ENCODE measurements around the gene EWSR1. TPM values are rescaled to one million over a fixed set of nuclear protein-coding genes. Genes with fewer than 3 reads are reported as not detected.

EWSR1 gene
- total and polyA plus RNA-seq, 7 donors, result 78.5 to 230 (median 152) TPM

DNA sequence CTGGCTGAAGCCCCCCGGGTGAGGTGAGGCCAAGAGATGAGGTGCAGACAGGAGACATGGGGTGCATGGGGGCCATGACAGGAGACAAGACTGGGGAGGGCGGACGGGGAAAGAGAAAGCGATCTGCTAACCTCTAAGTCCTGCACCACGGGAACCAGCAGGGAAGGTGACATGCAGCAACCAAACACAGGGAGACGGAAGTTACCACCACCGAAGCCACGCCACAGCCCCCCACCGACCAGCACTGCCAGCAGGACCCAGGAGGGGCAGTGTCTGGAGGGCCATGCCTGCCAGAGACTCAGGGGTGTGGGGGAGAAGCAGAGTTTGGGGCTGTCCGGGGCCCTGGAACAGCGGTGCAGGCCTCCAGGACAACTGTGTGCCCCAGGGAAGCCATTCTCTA is 61.5 kb downstream of the EWSR1 start:
- ATAC-seq, result peak in 3 of 4 donors; percentile 7 to 17 (median 9)
- intact Hi-C loops (cut with DNase I), result no loop called here
- no peak for DNase-seq
- Histone ChIP-seq H3K36me3 (ENCODE audit: insufficient read depth in 1 of 2, low read depth in 1 of 2) (peaks cover 2 to 64% of the 10 kb centered on the region in 2 donors), H3K27me3 (ENCODE audit: insufficient read depth in 3 of 3, low read length in 2 of 3) (no peaks in the 10 kb centered on the region), H3K27ac (peak overlapping the region; percentile 79), H3K4me1 (peaks cover 37% of the 10 kb centered on the region), H3K4me3 (no peak overlapping the region), H3K9me3 (no peaks in the 10 kb centered on the region)
- TF ChIP-seq, protein P1, sequence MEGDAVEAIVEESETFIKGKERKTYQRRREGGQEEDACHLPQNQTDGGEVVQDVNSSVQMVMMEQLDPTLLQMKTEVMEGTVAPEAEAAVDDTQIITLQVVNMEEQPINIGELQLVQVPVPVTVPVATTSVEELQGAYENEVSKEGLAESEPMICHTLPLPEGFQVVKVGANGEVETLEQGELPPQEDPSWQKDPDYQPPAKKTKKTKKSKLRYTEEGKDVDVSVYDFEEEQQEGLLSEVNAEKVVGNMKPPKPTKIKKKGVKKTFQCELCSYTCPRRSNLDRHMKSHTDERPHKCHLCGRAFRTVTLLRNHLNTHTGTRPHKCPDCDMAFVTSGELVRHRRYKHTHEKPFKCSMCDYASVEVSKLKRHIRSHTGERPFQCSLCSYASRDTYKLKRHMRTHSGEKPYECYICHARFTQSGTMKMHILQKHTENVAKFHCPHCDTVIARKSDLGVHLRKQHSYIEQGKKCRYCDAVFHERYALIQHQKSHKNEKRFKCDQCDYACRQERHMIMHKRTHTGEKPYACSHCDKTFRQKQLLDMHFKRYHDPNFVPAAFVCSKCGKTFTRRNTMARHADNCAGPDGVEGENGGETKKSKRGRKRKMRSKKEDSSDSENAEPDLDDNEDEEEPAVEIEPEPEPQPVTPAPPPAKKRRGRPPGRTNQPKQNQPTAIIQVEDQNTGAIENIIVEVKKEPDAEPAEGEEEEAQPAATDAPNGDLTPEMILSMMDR (IDR thresholded peaks at IDR 0.05), result no peak
- 52 to 77% (median 64%) methylated on average over 11 of the region's 11 CpGs for WGBS, 3 donors

DNA sequence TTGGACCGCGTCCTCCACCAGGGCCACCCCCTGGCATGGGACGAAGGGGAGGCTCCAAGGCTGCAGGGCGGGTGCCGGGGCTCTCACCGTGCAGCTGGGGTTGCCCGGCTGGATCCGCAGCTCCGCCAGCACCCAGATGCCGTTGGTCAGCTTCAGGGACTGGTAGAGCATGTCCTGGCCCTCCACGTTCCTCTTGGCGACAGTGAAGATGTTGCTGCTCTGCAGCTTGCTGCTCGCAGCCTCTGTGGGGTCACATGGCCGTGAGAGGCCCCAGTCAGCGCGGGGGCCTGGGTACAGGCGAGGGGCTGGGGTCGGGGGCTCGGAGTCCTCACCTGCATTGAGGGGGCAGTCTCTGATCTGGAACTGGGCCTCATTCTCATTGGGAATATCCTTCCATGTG is 62.2 kb downstream of the EWSR1 start:
- no peak for DNase-seq
- ATAC-seq, result peak in 1 of 4 donors; percentile 2
- Histone ChIP-seq H3K36me3 (ENCODE audit: insufficient read depth in 1 of 2, low read depth in 1 of 2) (peaks cover 5 to 64% of the 10 kb centered on the region in 2 donors), H3K27me3 (ENCODE audit: insufficient read depth in 3 of 3, low read length in 2 of 3) (no peaks in the 10 kb centered on the region), H3K4me1 (peaks cover 37% of the 10 kb centered on the region), H3K27ac (peak overlapping the region; percentile 79), H3K4me3 (no peak overlapping the region), H3K9me3 (no peaks in the 10 kb centered on the region)
- TF ChIP-seq, protein P1 (IDR thresholded peaks at IDR 0.05), result no peak
- 53 to 76% (median 59%) methylated on average over 19 of the region's 19 CpGs for WGBS, 3 donors
- intact Hi-C loops (cut with DNase I), result no loop called here

DNA sequence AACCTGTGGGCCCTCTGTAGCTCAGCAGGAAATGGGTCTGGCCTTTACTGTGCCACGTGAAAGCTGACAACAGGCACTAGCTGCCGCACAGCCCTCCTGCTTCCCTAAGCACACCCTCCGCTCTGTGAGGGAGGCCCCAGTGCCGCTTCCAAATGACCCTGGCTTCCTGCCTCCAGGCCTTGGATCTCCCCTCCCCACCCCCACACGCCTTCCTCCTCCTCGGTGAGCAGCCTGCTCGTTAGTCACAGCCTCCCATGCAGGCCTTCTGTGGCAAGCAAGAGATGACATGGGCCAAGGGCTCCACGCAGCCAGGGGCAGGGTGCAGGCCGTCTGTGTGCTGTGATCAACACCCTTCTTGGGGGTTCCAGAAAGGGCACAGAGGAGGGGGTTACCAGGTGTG is 62.7 kb downstream of the EWSR1 start:
- DNase-seq (peak; percentile 73 to 87), ATAC-seq (peak; percentile 23 to 58 (median 45))
- TF ChIP-seq, protein P1 (IDR thresholded peaks at IDR 0.05), result no peak
- H3K9me3 ChIP-seq, result no peaks in the 10 kb centered on the region
- WGBS, 3 donors, result 28 to 43% (median 32%) methylated on average over 6 to 9 of the region's 9 CpGs
- H3K27ac ChIP-seq, result peak overlapping the region; percentile 79
- no peaks in the 10 kb centered on the region for H3K27me3 ChIP-seq (ENCODE audit: insufficient read depth in 3 of 3, low read length in 2 of 3)
- peaks cover 37% of the 10 kb centered on the region for H3K4me1 ChIP-seq
- H3K4me3 ChIP-seq, result no peak overlapping the region
- intact Hi-C loops (cut with DNase I), result no loop called here
- H3K36me3 ChIP-seq (ENCODE audit: insufficient read depth in 1 of 2, low read depth in 1 of 2), result peaks cover 5 to 64% of the 10 kb centered on the region in 2 donors

DNA sequence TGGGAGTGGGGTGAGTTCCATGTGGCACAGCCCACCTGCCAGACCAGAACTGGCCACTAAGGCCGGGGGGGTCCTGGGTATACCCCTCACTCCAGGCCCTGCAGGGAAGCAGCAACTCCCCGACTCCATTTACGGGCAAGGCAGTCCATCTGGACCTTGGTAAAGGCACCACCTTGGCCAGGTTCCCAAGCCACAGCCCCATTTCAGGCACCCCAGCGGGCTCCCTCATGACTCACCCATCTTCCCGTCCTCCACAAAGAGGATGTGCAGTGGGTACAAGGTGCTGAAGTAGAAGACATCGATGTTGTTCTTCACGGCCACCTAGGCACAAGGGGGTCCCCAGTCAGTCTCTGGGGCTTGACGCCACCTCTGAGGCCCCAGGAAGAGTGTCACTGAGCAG is 63.1 kb downstream of the EWSR1 start:
- 84 to 96% (median 86%) methylated on average over 8 of the region's 8 CpGs for WGBS, 3 donors
- TF ChIP-seq, protein P1 (IDR thresholded peaks at IDR 0.05), result no peak
- intact Hi-C loops (cut with DNase I), result no loop called here
- DNase-seq, result no peak
- Histone ChIP-seq H3K36me3 (ENCODE audit: insufficient read depth in 1 of 2, low read depth in 1 of 2) (peaks cover 5 to 60% of the 10 kb centered on the region in 2 donors), H3K27me3 (ENCODE audit: insufficient read depth in 3 of 3, low read length in 2 of 3) (no peaks in the 10 kb centered on the region), H3K27ac (peak overlapping the region; percentile 79), H3K4me1 (peaks cover 39% of the 10 kb centered on the region), H3K4me3 (no peak overlapping the region), H3K9me3 (no peaks in the 10 kb centered on the region)
- no peak for ATAC-seq

DNA sequence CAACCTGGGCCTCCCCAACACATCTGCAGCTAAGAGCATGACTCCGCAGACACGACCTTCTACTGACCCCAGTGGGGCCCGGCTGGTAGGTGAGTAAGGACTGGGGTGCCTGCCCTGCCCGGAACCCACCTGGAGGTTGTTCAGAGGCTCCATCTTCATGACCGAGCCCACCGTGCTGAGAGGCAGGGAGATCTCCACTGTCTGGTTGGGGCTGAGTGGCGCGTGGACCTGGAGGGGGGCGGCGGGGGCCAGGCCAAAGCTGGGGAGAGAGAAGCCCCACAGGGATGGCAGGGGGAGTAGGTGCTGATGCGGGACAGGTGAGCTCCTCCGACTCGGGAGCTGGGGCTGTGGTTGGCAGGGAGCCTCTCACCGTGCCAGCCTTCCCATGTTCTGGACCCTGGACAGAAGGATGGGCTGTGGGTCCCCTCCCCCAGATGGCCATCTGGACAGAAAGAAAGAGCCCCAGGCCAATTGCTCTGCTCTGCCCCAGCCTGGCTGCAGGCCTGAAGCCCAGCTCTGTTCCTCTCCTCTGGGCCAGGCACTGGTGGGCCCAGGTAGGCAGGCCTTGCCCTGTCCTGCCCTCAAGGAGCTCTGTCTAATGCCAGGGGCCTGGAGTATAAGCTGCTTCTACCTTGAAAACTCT is 63.7 kb downstream of the EWSR1 start:
- DNase-seq (no peak), ATAC-seq (no peak)
- H3K27ac ChIP-seq, result peak overlapping the region; percentile 79
- peaks cover 44% of the 10 kb centered on the region for H3K4me1 ChIP-seq
- H3K27me3 ChIP-seq (ENCODE audit: insufficient read depth in 3 of 3, low read length in 2 of 3), result no peaks in the 10 kb centered on the region
- H3K4me3 ChIP-seq, result no peak overlapping the region
- no peaks in the 10 kb centered on the region for H3K9me3 ChIP-seq
- intact Hi-C loops (cut with DNase I), result no loop called here
- H3K36me3 ChIP-seq (ENCODE audit: insufficient read depth in 1 of 2, low read depth in 1 of 2), result peaks cover 3 to 54% of the 10 kb centered on the region in 2 donors
- TF ChIP-seq, protein P1 (IDR thresholded peaks at IDR 0.05), result no peak
- WGBS, 3 donors, result 78 to 86% (median 84%) methylated on average over 14 of the region's 14 CpGs

All from psoas muscle (tissue), 8 donors.